Left renal pelvis (tissue), 4 donors: ENCODE data around the gene RPN1. TPM values are rescaled to one million over a fixed set of nuclear protein-coding genes. Genes with fewer than 3 reads are reported as not detected.
A peak's percentile ranks its signal among the peaks of the same experiment; 100 is the strongest.
"Not testable (repeated sequence)": the region's sequence is repeated elsewhere in the genome, so short reads cannot be mapped to it uniquely, and the experiment has no call there.

ENCODE experiments used
- DNase-seq, 4 donors: peaks; one replicate each; pipeline ENCODE4 v3.0.0-alpha.2; 2013; ENCODE audit warnings: low read depth in 4 of 4, low spot score in 3 of 4
- polyA plus RNA-seq, 4 donors: library from polyadenylated mRNA; unstranded; fragments of 120-200 nt; gene quantifications; one replicate each; pipeline ENCODE4 v1.2.1, GENCODE V29; 2013; ENCODE audit not compliant: insufficient read length in 4 of 4

Gene RPN1
- 100 to 1,000 TPM; 152 to 226 (median 202) TPM for polyA plus RNA-seq

DNA sequence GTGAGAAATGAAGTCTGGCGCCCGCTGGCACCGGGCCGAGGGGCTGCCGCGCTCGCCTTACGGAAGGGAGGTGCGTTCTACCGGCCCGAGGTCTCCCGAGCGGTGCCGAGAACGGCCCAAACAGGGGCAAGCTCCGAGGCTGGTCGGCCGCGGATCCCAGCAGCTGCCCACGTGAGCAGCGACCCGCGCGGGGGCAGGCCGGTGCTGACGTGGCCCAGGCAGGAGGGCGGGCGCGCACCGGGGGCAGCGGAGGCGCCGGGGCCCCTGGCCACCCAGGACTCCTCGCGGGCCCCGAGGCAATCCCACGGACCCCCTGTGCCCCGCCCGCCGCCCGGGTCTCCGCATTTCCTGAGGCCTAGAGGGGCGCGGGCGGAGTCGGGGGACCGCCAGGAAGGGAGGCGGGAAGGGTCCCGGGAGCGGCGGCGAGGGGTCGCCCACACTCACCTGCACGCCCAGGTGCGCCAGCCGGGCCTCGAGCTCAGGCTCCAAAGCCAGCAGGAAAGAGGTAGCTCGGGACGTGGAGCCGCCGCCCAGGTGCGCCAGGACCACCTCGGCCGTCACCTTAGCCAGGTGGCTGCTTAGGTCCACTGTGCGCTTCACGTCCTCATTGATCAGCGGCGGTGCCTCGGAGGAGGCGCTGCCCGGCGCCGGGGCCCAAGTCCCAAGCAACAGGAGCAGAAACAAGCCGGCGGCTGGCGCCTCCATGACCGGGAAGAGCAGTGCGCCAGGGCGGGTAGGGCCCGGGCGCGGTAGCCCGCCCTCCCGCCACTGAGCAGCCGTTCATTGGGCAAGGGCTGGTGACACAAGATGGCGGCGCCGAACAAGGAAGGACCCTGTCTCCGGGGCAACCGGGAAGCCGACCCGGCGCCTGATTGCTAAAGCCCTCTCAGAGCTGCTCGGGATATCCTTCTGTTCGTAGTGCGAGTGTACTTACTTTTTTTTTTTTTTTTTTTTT lies at the start of gene RPN1:
Gene RPN1 (minus strand): TSS at position 723 of the 955 bp plus-strand sequence. CDS start 18 bp downstream, at position 705.
- peak; percentile 78 to 91 (median 87) for DNase-seq

DNA sequence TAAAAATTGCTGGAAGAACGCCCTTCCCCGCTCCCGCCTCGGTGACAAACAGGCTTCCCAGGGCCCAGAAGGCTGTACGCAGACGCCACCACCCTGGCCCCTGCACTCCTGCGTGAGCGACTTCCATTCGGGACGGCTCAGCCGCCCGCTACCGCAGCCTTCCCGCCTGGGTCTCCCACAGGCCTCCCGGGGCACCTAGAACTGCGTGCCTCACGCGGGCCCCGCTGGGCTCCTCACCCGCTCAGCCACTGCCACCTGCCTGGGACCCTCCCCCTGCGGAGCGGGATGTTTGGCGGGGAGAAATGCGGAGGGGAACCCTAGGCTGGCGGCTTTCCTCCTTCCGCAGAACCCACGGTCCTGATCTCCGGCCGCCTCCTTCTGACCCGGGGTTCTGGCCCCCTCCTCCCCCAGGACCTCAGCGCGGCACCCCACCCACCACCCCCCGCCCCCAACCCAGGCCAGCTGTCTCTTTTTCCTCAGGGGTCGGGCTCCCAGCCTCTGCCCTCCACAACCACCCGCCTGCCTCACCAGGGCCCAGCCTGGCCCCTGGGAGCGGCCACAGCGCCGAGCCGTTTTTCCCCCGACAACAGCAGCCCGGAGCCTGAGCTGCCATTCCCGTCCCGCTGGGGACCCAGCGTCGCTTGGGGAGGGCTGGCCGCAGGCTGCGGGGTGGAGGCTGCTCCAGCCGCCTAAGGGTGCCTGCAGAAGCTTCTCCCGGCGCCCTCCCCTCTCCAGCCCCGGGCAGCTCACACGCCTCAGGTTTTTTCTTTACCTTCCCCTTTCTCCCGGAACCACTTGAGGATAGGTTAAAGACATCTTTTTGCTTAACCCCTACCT lies 47.8 kb upstream of the RPN1 start:
- DNase-seq: no peak

- no peak for DNase-seq
These were observed 46.7 kb upstream of the RPN1 start for GRCh38 chr3:128697341-128697740.

DNA sequence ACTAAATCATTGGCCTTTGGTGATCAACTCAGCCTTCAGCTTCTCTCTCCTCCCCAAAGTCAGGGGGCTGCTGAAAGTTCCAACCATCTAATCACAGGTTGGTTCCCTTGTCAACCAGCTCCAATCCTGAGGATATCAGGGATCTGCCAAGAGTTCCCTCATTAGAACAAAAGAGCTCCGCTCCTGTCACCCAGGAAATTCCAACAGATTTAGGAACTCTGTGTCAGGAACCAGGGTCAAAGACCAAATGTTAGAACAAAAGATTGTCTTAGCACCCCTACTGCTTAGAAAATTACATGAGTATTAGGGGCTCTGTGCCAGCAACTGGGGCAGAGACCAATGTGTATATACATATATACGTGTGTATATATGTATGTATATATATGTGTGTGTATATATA lies 43.1 kb upstream of the RPN1 start:
- no peak for DNase-seq

GRCh38 chr3:128689060-128689459 lies 38.4 kb upstream of the RPN1 start:
- no peak for DNase-seq

GRCh38 chr3:128686465-128686864 lies 35.8 kb upstream of the RPN1 start:
- DNase-seq: no peak

DNA sequence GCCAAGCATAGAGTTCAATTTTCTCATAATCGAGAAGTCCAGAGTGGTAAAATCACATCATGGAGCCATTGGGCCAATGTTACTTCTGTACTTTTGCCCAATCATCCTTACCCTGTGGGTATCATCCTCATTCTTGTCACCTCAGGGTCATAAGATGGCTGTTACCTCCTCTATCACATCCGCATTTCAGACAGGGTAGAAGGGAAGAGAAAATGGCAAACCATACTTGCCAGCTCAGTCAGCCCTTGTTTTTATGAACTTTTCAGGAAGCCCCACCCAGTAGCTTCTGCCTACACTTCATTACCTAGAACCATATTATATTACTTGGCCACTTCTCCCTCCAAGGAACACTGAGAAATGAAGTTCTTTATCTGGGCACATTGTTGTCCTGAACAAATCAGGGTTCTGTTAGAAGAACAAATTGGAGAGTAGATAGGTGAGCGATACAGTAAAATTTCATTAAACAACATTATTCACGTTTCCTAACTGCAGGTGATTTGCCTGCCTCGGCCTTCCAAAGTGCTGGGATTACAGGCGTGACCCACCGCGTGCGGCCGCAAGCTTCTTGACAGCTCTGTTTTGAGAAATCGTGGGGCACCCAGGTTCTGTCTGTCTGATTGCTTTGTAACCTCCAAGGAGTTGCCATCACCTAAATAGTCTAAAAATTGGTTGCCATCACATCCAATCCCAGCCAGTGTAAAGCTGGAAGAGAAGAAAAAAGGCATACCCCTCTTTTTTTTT lies 34.5 kb upstream of the RPN1 start:
- no peak for DNase-seq

DNA sequence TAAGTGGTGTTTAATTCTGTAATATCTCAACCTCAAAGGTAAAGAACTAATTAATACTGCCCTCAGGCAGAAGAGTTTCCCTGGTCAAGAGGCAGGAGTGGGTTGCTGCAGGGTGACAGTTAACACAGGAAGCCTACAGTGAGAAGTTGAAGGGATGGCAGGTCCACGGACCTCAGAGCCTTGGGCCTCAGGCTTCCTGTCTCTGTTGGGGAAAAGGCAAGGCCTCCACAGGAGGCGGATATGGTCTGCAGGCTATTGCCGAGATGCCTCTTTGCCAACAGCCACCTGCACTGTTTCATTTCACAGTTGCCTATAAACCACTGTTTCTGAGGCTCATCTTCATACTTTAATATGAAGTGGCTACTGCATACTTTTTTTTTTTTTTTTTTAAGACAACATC lies 33.3 kb upstream of the RPN1 start:
- DNase-seq: no peak

DNA sequence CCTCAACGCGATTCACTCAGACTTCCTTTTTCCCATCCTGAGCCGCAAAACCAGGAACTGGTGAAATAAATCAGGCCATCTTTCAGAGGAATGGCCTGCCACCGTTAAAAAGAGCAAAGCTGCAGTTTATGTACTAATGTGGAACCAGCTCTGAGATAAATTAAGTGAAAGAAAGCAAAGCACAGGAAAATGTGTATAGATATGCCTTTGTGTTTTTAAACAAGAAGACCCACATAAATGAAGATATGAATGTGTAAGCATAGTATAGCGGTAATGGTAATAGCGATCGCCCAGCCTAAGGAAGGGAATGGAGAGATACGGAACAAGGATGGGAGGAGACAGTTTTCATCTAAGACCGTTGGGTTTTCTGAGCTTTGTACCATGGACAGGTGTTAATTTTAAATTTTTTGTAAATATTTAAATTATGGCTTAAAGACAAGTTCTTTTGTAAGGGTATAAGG lies 30.8 kb upstream of the RPN1 start:
- peak in 1 of 4 donors; percentile 44 for DNase-seq

DNA sequence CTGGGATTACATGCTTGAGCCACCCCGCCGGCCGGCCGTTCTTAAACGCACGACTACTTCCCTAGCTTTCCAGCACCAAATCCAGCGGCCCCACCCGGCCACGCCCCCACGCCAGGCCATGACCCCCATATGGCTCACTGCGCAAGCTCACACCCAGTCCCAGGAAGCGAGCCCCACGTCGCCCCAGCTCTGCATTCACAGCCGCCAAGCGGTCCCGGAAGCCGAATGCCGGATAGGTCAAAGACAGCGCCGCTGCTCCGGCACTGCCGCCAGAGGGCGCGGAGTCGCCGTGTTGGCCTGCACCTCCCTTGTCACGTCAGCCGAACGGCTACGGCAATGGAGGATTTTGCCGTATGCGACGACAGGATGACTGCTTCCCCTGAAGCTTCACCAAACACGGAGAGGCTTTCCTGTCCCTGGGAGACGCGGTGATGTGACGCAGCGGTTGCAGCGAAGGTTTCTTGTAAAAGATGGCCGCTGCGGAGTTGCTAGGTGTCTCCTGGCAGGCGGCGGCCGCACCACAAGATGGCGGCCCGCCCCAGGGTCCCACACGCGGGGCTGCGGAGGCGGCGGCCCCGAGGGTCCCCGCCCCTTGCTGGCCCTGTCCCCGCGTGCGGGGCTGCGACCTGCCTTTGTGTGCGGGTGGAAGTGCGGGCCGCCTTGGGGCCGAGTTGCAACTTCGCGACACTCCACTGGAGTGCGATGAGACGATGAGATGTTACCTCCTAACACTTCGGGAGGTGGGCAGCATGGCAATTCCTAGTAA lies 30.2 kb upstream of the RPN1 start:
- DNase-seq: peak; percentile 92 to 97 (median 95)

DNA sequence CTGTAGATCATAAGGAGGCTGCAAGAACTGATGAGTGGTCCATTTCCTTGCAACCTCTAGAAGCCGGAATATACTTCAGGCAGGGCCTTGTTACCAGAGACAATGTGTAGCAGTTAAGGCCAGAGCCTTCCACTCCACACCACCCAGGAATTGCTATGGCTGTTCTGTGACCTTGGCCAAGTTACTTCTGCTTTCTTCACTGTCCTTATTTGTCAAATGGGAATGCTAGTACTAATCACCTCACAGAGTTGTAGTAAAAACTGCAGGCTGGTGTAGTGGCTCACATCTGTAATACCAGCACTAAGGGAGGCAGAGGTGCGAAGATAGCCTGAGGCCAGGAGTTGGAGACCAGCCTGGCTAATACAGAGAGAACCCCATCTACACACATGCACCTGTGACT lies 28.7 kb upstream of the RPN1 start:
- no peak for DNase-seq

- not testable (repeated sequence) for DNase-seq
These were observed 25.2 kb upstream of the RPN1 start for GRCh38 chr3:128675802-128676201.

- no peak for DNase-seq
These were observed 23.7 kb upstream of the RPN1 start for GRCh38 chr3:128674161-128674784.

DNA sequence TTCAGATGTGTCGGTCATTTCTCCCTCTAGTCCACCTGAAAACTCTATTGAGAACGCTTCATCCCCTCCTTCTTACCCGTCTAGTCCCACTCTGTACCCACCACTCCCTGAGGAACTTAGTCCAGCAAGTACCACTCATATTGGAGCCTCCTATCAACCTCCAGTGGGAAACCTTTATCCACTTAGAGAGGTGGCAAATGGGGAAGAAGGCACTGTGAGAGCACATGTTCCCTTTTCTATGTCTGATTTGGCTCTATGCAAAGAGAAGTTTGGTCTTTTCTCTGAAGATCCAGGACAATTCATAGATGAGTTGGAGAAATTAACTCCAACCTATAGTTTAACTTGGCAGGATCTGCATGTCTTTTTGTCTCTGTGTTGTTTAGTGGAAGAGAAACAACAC lies 17.0 kb upstream of the RPN1 start:
- no peak for DNase-seq

DNA sequence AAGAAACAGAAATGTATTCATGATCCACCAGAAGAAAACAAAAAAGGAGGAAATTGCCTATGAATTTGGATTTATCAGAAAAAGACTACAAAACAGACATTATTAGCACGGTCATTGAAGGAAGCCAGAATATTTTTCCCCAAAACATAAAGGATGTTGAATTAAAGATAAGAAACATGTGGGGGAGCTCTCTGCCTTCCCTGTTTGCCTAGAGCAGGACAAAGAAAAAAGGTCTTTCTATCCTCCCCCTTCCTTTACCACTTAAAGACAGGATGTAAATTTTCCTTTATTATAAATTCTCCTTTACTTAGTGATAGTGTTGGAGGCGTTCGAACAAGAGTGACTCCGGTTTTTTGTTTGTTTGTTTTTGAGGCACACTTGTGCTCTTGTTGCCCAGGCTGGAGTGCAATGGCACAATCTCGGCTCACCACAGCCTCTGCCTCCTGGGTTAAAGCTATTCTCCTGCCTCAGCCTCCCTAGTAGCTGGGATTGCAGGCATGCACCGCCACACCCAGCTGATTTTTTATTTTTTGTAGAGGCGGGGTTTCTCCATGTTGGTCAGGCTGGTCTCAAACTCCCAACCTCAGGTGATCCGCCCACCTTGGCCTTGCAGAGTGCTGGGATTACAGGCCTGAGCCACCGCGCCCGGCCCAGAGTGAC lies 14.9 kb upstream of the RPN1 start:
- DNase-seq: no peak

DNA sequence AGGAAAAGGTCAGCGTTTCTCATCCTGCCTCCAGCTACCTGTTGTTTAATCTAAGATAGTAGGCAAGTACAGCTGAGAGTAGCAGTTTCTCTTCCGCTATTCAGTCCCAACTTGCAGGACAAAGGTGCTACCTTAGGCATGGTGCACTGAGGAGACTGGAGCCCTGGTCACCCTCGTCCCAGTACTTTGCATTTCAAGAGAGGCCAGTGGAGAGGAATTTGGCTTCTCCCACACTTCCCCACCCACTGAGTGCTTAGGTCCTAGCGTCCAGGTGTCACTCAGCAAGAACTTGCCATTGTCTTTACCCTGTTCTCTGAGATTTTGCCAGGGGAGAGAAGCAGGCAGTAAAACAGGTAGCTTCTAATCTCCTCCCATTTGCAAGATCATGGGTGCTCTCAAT lies 12.5 kb upstream of the RPN1 start:
- no peak for DNase-seq

DNA sequence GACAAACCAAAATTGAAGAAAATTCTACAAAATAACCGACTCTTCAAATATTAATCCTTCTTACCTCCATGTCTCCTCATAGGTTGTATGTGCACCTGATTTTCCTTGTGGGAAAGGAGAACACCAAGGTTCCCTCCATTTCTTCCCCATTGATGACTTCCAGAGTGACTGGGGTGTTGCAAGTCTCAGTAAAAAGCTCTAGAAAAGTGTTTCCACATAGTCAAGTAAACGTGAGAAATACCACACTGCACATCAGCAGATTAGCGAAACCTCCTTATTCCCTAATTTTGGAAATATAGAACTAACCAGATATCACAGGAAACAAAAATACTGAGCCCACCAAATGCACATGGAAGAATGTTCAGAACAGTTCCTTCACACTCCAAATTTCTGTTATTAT lies 4.9 kb upstream of the RPN1 start:
- DNase-seq: no peak

- peak in 1 of 4 donors; percentile 22 for DNase-seq
These were observed 3.6 kb upstream of the RPN1 start for GRCh38 chr3:128653993-128654805.
